Stimulated activated CD8-positive, alpha-beta memory T cell treated with anti-CD3 and anti-CD28 coated beads, Interleukin-7, amount 100 ng/mL, for 4 hours (primary cell): ENCODE measurements around the gene SLC43A2.
"Not testable (repeated sequence)": the region's sequence is repeated elsewhere in the genome, so short reads cannot be mapped to it uniquely, and the experiment has no call there.

Source experiments
- DNase-seq, 2 donors: peaks; one replicate each; pipeline ENCODE4 v3.0.0-alpha.2; 2020; ENCODE audit warnings: low read depth in 2 of 2

SLC43A2 gene

DNA sequence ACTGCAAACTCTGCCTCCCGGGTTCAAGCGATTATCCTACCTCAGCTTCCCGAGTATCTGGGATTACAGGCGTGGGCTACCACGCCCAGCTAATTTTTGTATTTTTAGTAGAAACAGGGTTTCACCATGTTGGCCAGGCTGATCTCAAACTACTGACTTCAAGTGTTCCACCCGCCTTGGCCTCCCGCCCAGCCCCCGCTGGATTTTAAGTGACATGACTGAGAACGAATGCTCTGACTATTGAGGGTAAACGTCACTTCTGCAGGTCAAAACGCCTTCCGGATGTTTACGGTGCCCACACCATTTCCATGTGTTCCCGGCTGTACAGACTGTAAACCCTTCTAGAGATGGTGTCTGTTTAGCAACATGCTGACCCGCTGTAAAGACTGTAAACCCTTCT lies 88.8 kb downstream of the SLC43A2 start:
- DNase-seq: no peak

DNA sequence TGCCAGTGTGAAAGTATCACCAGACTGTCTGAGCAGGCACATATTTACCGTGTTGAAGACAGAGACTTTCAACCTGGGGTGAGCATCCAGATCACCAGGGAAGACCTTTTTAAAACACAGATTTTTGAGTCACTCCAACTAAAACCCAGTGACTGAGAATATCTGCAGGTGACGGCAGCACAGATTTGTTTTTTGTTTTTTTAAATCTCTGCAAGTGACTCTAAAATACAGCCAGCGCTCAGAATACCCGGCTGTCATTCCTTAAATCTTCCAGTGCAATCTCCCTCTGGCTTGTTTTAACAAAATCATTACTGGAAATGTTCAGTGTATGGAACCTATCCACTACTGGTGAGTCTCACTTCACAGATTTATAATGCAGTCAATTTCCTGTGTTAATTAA lies 92.9 kb downstream of the SLC43A2 start:
- DNase-seq: no peak

DNA sequence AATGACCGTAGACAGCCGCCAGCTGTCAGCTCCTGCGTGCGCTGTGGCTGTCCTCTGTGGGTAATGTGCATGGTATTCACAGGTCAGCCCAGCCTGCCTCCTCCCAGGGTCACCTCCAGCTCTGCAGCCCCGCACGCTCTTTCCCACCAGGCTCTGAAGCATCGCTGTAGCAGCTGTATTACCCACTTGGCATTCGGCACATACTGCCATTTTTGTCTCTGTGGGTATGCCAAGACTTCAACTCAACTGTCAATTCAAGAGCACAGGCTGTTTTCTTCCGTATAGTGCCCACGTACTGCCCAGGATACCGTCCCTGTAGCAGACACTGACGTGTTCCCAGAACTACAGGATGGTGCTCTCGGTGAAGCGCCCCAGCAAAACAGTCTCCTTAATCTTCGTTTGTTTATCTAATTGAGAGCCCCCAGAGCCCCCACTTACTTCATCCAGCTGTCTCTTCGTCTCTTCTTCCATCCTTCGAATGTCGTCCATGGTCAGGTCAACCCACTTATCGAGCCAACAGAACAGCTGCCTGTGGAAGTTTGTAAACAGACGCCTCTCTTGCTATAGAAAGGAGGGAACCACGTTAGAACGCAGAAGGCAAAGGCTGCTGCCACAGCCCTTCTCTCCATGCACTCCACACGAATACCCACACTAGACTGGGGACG lies 94.8 kb downstream of the SLC43A2 start:
- no peak for DNase-seq

DNA sequence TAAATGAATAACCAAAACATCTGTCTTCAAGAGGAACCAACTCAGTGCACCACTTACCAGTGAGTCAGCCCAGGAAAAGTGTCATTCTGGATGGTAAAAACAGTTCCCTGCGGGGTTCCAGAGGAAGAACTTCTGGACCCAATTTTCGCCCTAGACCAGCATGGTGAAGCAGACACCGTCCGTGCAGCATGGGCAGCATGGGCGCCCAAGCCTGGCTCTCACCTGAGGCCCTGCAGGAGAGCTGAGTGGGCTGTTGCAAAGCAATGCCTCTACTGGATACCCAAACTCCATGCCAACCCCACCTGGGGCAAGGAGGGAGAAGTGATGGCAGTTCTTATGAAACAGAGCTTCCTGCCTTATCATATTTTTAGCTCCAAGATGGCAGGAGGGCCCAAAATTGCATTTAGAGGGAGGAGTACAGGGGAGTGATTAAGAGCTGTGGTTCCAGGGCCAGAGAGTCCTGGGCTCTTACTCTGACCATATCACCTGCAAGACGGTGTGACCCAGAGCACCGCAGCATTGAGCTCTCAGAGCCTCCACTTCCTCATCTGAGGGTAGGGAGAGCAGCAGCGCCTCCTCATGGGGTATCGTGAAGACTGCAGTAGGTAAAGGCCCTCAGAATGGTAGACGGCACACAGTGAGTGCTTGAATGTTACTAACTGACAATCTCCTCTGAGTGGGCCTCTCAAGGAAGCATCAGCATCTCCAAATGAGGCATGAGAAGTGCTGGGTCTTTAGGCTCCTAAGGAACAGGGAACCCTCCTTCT lies 95.6 kb downstream of the SLC43A2 start:
- peak in 1 of 2 donors; percentile 14 for DNase-seq

DNA sequence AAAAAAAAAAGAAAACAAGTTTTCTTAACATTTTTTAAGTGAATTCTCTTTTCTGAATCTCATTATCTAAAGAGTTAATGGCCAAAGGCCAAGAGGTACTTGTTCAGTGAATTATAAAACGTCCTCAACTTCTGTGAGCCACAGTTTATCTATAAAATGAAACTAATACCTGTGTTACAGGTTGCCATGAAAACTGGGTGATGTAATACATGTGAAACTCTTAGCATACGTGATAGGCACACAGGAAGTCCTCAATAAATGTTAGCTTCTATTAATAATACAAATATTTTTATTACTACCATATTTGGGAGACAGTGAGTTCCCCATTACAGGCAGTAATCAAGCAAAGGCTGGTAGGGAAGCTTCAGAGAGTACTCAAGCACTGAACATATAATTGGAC lies 98.8 kb downstream of the SLC43A2 start:
- DNase-seq: no peak

DNA sequence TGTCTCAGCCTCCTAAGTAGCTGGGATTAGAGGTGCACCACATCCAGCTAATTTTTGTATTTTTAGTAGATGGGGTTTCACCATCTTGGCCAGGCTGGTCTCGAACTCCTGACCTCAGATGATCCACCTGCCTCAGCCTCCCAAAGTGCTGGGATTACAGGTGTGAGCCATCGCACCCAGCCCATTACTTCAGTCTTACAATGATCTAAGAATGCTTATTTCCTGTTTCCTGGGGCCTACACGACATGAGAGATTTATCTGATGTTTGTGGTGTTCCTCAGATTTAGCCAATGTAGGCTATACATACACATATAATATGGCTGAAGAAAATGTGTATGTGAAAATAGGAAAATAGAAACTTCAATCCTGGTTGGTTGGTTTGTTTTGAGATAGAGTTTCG lies 101.8 kb downstream of the SLC43A2 start:
- not testable (repeated sequence) for DNase-seq

DNA sequence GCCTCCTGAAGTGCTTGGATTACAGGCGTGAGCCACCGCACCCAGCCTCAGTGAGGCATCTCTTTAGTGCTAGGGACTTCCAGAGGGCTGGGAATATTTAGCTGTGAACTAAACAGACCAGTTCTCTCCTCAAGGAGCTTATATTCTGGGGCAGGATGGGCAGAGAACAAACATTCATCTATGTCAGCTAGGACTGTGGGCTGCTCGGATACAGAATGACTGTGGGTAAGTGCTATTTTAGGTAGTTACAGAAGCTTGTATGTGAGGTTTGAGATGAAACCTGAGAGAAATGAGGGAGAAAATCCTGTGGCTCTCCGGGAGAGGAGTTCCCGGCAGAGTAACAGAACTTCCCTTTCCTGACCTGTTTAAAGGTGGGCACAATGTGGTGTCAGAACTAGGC lies 106.0 kb downstream of the SLC43A2 start:
- no peak for DNase-seq

DNA sequence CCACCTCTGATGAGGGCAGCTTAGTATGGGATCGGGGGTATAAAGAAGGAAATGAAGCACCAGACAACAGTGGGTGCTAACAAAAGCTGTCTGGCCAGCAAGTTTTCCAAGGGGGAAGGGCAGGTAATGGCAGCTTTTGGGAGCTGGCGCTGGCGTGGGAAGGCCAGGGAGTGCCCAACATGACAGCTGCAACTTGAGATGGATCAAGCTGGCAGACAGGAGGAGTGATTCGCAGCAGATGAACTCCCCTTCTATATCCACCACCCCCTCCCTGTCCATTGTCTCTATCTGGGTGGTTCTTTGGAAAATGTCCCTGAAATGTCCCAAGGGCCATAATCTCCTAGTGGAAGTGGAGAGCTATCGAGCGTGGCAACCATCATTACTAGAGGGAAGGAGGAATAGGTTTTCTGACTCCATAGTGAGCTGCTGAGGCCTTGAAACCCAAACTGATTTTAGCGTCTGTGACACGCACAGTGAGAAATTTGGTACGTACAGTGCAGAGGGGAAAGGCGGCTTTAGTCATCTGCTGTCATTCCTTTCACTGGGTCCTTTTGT lies 107.5 kb downstream of the SLC43A2 start:
- DNase-seq: no peak

DNA sequence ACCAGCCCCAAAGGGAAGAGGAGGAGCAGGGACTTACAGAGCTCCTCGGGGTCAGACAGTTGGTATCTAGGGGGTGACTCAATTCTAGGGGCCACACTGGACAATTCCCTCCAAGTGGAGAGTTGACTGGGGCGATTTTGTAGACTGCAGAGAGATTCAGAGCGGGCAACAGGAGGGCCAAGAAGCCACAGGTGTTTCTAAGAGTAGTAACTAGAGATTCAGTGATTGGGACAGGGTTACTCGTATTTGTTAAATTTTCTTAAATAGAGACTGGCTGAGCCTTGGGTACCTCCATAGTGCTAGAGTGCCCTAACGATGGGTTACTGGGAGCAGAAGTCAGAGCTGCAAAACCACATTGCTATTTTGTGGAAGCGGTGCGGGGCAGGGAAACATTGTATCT lies 109.0 kb downstream of the SLC43A2 start:
- no peak for DNase-seq
